ENCODE data around the gene NPPC.

DNA sequence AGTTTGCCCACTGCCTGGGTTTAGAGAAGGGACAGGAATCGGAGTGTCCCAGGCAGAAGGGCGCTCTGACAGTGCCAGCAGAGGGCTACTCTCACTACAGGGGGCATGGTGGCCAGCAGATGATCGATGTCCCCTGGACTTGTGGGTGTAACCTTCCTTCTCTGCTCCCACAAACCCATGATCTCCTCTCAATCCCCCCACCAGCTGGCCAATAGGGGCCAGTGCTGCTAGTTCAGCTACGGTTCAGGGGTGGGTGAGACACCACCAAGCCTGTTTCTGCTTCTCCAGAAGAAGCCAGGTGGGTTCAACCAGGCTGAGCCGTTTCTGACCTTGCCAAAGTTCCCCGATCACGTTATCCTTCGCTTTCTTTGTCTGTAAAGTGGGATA, 1.3 kb downstream of the NPPC start:
- TF ChIP-seq, protein P1, sequence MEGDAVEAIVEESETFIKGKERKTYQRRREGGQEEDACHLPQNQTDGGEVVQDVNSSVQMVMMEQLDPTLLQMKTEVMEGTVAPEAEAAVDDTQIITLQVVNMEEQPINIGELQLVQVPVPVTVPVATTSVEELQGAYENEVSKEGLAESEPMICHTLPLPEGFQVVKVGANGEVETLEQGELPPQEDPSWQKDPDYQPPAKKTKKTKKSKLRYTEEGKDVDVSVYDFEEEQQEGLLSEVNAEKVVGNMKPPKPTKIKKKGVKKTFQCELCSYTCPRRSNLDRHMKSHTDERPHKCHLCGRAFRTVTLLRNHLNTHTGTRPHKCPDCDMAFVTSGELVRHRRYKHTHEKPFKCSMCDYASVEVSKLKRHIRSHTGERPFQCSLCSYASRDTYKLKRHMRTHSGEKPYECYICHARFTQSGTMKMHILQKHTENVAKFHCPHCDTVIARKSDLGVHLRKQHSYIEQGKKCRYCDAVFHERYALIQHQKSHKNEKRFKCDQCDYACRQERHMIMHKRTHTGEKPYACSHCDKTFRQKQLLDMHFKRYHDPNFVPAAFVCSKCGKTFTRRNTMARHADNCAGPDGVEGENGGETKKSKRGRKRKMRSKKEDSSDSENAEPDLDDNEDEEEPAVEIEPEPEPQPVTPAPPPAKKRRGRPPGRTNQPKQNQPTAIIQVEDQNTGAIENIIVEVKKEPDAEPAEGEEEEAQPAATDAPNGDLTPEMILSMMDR (IDR thresholded peaks at IDR 0.05; ENCODE audit: low read depth, low read length, poor library complexity, severe bottlenecking), result no peak
- TF ChIP-seq EZH2phosphoT487 (IDR thresholded peaks at IDR 0.05; ENCODE audit: borderline replicate concordance, low read length), result no peak
